ENCODE data around the gene ACMSD. TPM values are rescaled to one million over a fixed set of nuclear protein-coding genes. Genes with fewer than 3 reads are reported as not detected.

ACMSD gene
- total RNA-seq, 2 experiments from 2014 or later: not detected

DNA sequence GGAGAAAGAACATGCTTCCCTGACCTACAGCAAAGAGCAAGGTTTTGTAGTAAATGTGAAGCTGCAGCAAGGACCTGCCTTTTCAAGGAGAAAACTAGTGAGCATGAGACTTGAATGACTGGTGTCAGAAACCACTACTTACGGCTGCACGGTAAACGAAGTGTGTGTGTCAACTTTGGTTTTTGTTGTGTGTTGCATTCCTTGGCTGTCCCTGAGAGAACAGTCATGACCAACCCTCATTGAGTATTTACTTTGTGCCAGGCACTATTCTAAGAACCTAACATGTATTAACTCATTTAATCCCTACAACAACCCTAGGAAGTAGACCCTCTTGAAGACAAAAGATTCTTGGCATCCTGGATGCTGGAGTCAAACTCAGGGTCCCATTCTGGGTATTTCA lies 22.8 kb downstream of the ACMSD start:
- no peak for TF ChIP-seq EZH2phosphoT487 (IDR thresholded peaks at IDR 0.05; ENCODE audit: borderline replicate concordance, low read depth, low read length)
- TF ChIP-seq, protein P1, sequence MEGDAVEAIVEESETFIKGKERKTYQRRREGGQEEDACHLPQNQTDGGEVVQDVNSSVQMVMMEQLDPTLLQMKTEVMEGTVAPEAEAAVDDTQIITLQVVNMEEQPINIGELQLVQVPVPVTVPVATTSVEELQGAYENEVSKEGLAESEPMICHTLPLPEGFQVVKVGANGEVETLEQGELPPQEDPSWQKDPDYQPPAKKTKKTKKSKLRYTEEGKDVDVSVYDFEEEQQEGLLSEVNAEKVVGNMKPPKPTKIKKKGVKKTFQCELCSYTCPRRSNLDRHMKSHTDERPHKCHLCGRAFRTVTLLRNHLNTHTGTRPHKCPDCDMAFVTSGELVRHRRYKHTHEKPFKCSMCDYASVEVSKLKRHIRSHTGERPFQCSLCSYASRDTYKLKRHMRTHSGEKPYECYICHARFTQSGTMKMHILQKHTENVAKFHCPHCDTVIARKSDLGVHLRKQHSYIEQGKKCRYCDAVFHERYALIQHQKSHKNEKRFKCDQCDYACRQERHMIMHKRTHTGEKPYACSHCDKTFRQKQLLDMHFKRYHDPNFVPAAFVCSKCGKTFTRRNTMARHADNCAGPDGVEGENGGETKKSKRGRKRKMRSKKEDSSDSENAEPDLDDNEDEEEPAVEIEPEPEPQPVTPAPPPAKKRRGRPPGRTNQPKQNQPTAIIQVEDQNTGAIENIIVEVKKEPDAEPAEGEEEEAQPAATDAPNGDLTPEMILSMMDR (conservative IDR thresholded peaks at IDR 0.05; ENCODE audit: low read length): no peak
- ChIA-PET CTCF (ENCODE audit: unreplicated experiment) (no interaction called here), POLR2A (interaction anchor here (0.7 kb wide), 1 partner anchor 912 kb away, joined by 8 read pairs; no protein-coding TSS in a partner anchor)
- no peaks in the 10 kb centered on the region for H3K9me3 ChIP-seq (ENCODE audit: low read length)
- H3K4me2 ChIP-seq (ENCODE audit: low read length): no peak overlapping the region
- no peak overlapping the region for H3K4me3 ChIP-seq (ENCODE audit: low read depth, low read length, poor library complexity, severe bottlenecking)
- H3K79me2 ChIP-seq (ENCODE audit: insufficient read depth, low read depth, low read length): no peaks in the 10 kb centered on the region
- no TSS peak for BruUV-seq (replicated peaks)
- H2AFZ ChIP-seq (ENCODE audit: low read length): no peak overlapping the region
- intact Hi-C loops (cut with micrococcal nuclease; ENCODE audit: unreplicated experiment): no loop called here
- no peaks in the 10 kb centered on the region for H3K9me2 ChIP-seq (ENCODE audit: insufficient read depth, low read length)
- H3K4me1 ChIP-seq (ENCODE audit: insufficient read depth, low read length, poor library complexity, severe bottlenecking): no peaks in the 10 kb centered on the region
- no peak for DNase-seq (ENCODE audit: low spot score)
- no peaks in the 10 kb centered on the region for H4K20me1 ChIP-seq (ENCODE audit: insufficient read depth, low read length)
- H3K36me3 ChIP-seq (ENCODE audit: insufficient read depth, low read length): no peaks in the 10 kb centered on the region
- no peak overlapping the region for H3K27ac ChIP-seq (ENCODE audit: low read depth, low read length, poor library complexity, severe bottlenecking)

DNA sequence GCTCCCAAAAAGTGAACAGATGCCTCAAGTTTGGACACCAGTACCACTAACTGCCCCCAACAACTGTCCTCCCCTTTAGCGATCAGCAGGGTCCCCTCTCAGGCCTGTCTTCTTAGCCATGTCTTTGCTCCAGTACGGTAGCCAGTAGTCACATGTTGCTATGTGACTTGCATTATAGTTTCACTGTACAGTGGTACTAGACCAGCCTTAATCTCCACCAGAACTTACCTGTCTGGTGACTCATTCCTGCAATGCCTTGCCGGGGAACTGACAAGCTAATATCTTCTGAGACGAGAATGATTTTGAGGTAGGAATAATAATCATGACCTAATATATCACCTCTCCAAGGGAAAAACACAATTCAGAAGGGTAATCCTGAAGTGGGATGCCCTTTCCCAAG lies 23.7 kb downstream of the ACMSD start:
- CTCF ChIA-PET (ENCODE audit: unreplicated experiment): interaction anchor here (0.6 kb wide), 1 partner anchor 1535 kb away, joined by 3 read pairs; no protein-coding TSS in a partner anchor

DNA sequence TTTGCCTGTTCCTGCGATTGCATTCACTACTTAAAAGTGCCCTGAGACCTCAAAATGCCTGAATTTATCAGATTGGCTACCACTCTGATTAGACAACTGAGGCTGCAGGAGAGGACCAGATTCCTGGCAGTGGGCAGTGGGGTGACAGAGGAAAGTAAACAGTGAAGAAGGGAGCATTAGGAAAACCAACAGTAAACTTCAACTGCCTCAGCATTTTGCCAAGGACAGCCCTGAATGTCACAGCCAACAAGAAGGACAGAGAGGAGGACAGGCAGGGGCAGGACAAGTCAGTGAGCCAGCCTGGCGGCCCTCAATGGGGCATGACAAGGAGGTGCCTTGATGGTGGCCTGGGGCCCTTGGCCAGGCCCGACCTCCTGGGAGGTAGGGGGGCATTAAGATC lies 24.3 kb downstream of the ACMSD start:
- no TSS peak for BruUV-seq (replicated peaks)
- intact Hi-C loops (cut with micrococcal nuclease; ENCODE audit: unreplicated experiment): no loop called here
- Histone ChIP-seq H2AFZ (ENCODE audit: low read length) (no peak overlapping the region), H3K27ac (ENCODE audit: low read depth, low read length, poor library complexity, severe bottlenecking) (no peak overlapping the region), H3K9me2 (ENCODE audit: insufficient read depth, low read length) (no peaks in the 10 kb centered on the region), H3K9me3 (ENCODE audit: low read length) (no peaks in the 10 kb centered on the region), H3K4me1 (ENCODE audit: insufficient read depth, low read length, poor library complexity, severe bottlenecking) (no peaks in the 10 kb centered on the region), H3K4me2 (ENCODE audit: low read length) (no peak overlapping the region), H3K79me2 (ENCODE audit: insufficient read depth, low read depth, low read length) (no peaks in the 10 kb centered on the region), H4K20me1 (ENCODE audit: insufficient read depth, low read length) (no peaks in the 10 kb centered on the region), H3K36me3 (ENCODE audit: insufficient read depth, low read length) (no peaks in the 10 kb centered on the region), H3K4me3 (ENCODE audit: low read depth, low read length, poor library complexity, severe bottlenecking) (no peak overlapping the region)
- TF ChIP-seq, protein P1 (conservative IDR thresholded peaks at IDR 0.05; ENCODE audit: low read length): no peak
- TF ChIP-seq EZH2phosphoT487 (IDR thresholded peaks at IDR 0.05; ENCODE audit: borderline replicate concordance, low read depth, low read length): no peak
- DNase-seq (ENCODE audit: low spot score): no peak
- POLR2A ChIA-PET: no interaction called here
- CTCF ChIA-PET (ENCODE audit: unreplicated experiment): no interaction called here

More for the DNA sequence above, 23.7 kb downstream of the ACMSD start:
- intact Hi-C loops (cut with micrococcal nuclease; ENCODE audit: unreplicated experiment): no loop called here
- POLR2A ChIA-PET: no interaction called here
- Histone ChIP-seq H3K79me2 (ENCODE audit: insufficient read depth, low read depth, low read length) (no peaks in the 10 kb centered on the region), H3K9me3 (ENCODE audit: low read length) (no peaks in the 10 kb centered on the region), H3K27ac (ENCODE audit: low read depth, low read length, poor library complexity, severe bottlenecking) (no peak overlapping the region), H3K4me1 (ENCODE audit: insufficient read depth, low read length, poor library complexity, severe bottlenecking) (no peaks in the 10 kb centered on the region), H4K20me1 (ENCODE audit: insufficient read depth, low read length) (no peaks in the 10 kb centered on the region), H2AFZ (ENCODE audit: low read length) (no peak overlapping the region), H3K36me3 (ENCODE audit: insufficient read depth, low read length) (no peaks in the 10 kb centered on the region), H3K4me2 (ENCODE audit: low read length) (no peak overlapping the region), H3K4me3 (ENCODE audit: low read depth, low read length, poor library complexity, severe bottlenecking) (no peak overlapping the region), H3K9me2 (ENCODE audit: insufficient read depth, low read length) (no peaks in the 10 kb centered on the region)
- no peak for TF ChIP-seq EZH2phosphoT487 (IDR thresholded peaks at IDR 0.05; ENCODE audit: borderline replicate concordance, low read depth, low read length)
- TF ChIP-seq, protein P1 (conservative IDR thresholded peaks at IDR 0.05; ENCODE audit: low read length): no peak
- DNase-seq (ENCODE audit: low spot score): no peak
- BruUV-seq (replicated peaks): no TSS peak

Data from OCI-LY7 (cell line).